GM21576 (cell line): ENCODE results near the gene SERPINA6.
"Not testable (repeated sequence)": the region's sequence is repeated elsewhere in the genome, so short reads cannot be mapped to it uniquely, and the experiment has no call there.

Experiments
- ATAC-seq: cut with Tn5 transposase; IDR thresholded peaks from one replicate; pipeline ENCODE4 v1.9.1; 2021; ENCODE audit warnings: mild to moderate bottlenecking, moderate library complexity; ENCODE audit not compliant: unreplicated experiment

The SERPINA6 gene

GRCh38 chr14:94322648-94323570, at the start of gene SERPINA6:
TSS of gene SERPINA6 (minus strand) at chr14:94323336. CDS start at chr14:94314648, 8,688 bp downstream.
- ATAC-seq, result no peak

GRCh38 chr14:94372021-94372605, 49.0 kb upstream of the SERPINA6 start:
- ATAC-seq, result no peak

GRCh38 chr14:94370524-94370910, 47.4 kb upstream of the SERPINA6 start:
- no peak for ATAC-seq

DNA sequence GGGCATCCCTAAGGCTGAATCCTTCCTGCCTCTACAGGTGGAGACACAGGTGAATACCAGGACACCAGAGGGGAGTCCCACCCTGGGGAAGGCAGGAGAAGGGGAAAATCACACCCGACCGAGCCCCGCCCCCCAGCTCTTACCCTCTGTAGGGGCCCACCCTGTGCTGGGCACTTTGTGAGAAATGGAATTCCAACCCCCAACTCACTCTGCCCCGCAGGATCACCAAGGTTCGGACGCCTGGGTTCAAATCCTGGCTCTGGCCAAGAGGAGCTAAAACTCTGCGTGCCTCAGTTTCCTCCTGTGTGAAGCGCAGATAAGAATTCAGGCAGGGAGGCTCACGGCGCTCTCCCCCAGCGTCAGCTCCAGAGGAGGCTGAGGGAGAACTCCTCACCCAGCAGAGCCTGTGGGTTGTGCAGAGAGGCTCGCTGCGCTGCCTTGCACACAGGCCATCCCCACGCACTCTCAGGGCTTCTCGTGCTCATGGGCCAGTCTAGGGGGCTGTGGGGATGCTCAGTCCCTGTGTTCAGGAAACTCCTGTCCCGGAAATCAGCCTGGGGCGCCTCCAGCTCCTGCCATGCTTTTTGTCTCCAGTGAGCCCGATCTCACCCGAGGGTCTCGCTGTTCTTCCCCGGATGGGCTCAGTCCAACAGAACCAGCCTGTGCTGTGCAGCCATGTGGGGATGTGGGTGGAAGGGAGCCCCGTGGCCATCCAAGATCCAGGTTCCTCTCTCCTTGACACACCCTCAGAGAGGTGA, 46.8 kb upstream of the SERPINA6 start:
- ATAC-seq, result not testable (repeated sequence)

DNA sequence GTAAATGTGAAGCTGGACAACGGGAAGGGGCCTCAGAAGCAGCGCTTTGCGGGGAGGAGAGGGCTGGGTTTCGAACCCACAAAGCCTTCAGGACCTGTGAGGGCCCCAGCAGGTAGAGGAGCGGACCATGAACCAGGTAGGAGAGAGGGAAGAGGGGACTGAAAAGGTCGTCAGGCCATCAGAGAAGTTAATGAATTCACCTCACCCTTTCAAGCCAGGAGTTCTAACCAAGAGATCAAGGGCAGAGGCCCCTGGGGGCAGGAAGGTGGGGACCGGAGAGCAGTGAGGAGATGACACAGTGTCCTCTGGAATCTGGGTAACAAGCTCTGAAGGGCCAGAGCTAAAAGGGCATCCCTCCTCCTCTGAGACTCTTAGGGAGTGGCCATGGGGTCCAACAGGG, 45.8 kb upstream of the SERPINA6 start:
- ATAC-seq, result no peak

- ATAC-seq, result no peak
Observed at GRCh38 chr14:94368243-94368590, 45.1 kb upstream of the SERPINA6 start.

DNA sequence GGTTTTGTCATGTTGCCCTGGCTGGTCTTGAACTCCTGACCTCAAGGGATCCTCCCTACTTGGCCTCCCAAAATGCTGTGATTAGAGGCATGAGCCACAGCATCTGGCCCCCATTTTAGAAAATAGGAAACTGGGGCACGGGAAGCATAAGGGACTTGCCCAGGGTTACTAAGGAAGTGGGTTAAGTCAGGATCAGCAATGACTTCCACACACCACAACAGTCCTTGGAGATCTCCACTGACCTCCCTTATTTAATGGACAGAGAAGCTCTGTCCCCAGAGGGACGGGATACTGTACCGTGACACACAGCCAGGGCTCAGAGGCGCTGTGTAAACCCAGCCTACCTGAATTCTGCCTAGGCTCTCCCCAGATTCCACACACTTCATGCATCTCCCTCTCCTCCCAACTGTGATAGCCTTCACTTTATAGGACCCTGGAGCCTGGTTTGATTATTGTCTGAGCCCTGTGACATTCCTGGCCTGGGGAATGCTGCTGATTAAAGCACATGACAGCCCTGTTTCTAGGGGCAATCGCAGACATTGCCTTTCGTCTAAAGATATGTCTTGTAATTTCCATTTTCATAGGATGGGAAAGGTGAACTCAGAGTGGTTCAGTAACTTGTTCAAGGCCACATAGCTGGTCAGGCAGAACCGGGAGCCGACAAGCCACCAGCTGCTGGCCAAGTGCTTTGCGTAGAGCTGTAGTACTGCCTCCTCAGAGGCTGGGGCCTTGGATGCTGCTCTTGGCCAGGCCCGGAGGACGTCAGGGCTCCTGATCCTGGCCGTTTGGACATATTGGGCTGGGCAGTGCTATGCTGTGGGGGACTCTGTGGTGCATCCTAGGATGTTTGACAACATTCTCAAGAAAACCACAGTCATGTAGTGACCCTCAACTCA, 44.5 kb upstream of the SERPINA6 start:
- no peak for ATAC-seq

DNA sequence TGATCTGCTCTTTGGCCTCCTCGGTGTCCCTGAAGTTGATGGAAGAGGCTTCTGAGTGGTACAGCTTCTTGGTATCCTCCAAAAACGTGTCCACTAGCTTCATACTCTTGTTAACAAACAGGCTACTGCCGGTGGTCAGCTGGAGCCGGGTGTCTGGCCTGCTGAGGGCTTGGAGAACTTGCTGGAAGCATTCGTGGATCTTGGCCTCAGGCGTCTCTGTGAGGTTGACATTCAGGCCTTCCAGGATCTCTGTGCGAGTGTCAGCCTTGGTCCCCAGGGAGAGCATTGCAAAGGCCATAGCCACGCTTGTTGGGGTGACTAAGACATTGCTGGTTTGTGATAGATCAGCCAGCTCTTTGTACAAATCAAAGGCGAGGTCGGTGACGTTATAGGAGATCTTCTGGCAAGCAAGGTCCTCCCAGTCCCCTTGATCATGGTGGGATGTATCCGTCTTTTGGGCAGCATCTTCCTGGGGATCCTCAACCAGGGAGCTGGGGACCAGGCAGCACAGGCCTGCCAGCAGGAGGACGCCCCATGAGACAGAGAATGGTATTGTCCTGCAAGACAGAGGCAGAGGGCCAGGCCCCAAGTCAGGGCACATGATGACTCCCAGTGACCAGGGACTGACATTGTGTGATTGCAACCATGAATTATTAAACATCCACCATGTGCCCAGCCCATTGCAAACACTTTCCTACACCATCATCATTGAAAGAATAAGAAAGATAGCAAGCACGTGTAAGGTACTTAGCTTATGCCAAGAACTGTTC, 43.2 kb upstream of the SERPINA6 start, which contains the start of gene SERPINA2:
TSS of gene SERPINA2 (minus strand) at position 553 of the 770 bp plus-strand sequence.
- no peak for ATAC-seq

DNA sequence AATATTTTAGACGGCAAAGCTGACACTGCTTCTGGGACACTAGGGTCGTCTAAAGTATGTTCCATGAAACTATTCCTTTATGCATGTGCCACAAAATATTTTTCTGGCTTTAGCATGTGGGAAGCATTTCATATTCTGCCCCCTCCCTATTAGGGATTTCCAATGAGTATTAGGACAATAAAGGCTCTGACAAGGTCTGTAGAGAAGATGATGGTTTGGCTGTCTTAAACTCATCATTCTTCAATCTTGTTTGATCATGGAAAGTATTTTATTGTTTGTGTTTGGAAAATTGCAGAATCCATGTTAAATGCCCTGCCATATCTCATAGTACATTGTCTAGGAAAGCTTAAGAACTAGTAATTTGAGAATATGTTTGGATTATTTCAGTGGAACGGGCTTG, 42.5 kb upstream of the SERPINA6 start:
- ATAC-seq, result no peak

DNA sequence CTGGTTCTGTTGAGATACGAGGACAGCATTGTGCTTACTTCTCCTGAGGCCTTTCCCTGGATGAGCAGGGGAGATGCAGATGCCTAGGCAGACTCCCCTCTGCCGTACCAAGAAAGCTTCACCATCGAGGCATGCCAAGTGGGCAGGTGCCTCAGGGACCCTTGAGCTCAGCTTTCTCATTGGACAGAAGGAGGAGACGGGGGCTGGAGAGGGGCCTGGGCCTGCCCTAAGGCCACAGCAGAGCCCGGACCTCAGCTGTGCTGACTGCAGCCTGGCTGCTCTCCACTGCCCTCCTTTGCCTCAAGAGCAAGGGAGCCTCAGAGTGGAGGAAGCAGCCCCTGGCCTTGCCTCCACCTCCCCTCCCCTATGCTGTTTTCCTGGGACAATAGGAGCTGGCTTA, 41.8 kb upstream of the SERPINA6 start:
- no peak for ATAC-seq

DNA sequence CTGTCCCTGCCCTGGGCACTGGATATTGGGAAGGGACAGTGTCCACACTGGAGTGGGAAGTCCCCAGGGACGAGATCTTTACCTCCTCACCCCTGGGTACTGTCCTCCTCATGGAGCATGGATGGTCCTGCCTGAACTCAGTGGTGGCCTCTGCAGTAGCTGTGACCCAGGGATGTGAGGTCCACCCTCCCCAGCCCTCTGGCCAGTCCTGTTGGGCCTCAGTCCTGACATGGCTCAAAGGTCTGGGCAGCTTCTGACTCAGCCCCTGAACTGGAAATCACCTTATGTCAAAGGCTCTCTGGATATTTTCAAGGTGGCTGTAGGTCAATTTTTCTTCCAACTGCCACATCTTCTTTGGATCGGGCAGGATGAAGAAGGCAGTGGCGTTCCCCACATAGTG, 40.9 kb upstream of the SERPINA6 start:
- no peak for ATAC-seq

DNA sequence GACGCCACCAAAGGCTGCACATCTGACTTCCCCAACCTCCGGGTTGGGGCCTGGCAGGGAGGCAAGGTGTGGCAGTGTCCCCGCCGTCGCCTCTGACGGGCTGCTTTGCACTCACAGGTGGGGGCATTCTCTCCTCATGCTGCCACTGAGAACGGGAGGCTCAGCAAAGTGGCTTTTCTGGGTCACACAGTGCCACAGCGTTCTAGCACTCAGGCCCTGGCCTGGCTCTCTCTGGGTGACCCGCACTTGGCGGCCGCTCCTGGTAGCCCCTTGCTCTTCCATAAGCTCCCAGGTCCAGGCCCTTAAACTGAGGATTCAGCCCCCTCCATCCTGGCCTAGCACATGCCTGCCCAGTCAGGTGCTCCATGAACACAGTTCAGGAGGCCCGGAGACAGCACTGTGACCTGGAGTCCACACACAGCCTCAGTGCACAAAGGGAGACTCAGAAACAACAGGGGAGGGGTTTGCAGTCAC, 40.1 kb upstream of the SERPINA6 start:
- no peak for ATAC-seq

DNA sequence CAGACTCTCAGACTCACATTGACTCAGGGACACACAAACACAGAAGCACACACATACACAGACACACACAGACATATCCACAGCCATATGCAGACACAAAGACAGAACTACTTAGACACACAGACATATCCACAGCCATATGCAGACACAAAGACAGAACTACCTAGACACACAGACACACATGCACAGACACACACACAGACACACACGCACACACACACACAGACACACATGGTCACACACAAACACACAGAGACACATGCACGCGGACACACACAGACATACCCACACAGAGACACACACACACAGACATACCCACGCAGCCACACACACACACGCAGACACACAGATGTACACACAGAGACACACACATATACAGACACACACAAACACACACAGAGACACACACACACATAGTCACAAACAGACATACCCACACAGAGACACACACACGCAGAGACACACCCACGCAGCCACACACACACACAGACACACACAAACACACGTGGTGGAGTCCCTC, 39.5 kb upstream of the SERPINA6 start:
- ATAC-seq, result no peak

DNA sequence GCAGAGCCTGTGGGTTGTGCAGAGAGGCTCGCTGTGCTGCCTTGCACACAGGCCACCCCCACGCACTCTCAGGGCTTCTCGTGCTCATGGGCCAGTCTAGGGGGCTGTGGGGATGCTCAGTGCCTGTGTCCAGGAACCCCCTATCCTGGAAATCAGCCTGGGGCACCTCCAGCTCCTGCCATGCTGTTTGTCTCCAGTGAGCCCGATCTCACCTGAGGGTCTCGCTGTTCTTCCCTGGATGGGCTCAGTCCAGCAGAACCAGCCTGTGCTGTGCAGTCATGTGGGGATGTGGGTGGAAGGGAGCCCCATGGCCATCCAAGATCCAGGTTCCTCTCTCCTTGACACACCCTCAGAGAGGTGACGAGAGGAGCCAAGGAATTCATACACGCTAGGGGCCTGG, 38.5 kb upstream of the SERPINA6 start:
- no peak for ATAC-seq

- ATAC-seq, result no peak
Observed at GRCh38 chr14:94360945-94361565, 37.9 kb upstream of the SERPINA6 start.

DNA sequence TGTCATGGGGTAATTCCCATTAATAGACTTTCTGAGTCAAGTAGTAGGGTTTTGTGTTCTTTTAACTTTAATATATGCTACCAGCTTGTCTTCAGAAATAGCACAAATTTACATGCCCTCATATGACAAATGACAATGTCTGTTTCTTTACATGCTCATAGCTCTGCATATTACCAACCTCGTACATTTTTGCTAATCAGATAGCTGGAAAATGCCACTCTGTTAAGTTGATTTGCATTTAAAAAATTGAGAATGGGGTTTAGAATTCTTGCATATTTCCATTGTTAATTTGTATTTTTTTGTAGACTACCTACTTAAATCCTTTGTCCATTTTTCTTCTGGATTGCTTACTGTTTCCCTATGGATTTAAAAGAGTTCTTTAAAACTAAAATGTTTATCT, 34.0 kb upstream of the SERPINA6 start:
- no peak for ATAC-seq

- ATAC-seq, result no peak
Observed at GRCh38 chr14:94356379-94357056, 33.4 kb upstream of the SERPINA6 start.

- no peak for ATAC-seq
Observed at GRCh38 chr14:94355191-94355794, 32.2 kb upstream of the SERPINA6 start.
